ENCODE measurements around the gene MRPS14. TPM values are rescaled to one million over a fixed set of nuclear protein-coding genes. Genes with fewer than 3 reads are reported as not detected.
A peak's percentile ranks its signal among the peaks of the same experiment; 100 is the strongest.

Gene MRPS14
- total and polyA plus RNA-seq, 2 donors (not counting 1 experiment from before 2014, with no cell fraction given): 31.6 to 39.5 TPM

DNA sequence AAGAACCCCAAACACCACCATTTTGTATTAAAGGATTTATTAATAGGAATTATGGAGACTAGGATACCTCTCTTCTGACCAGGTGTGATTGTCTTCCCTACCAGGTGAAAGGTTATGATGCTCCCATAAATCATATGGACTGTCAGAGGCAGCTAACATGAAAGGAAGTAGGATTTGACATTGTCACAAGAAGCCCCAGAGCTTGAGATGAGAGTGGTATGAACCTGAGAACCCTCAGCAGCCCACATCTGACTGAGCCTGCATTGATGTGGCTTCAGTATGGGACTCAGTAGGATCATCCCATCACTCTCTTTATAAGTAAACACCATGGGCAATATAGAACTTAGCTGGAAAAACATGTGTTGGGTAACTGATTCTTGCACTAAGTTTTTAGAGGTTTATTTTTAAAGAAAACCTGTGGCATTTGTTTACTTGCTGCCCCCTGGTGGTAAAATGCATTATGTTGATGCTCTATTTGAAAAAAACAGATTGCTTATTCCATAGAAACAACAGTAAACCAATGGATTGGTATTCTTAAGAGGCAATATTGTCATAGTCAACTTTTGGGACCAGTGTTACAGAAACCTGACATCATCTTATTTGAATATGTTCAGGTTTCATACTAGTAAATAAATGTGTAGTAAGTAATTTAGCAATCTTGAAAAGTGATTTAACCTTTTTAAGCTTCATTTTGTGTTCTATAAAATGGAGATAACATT lies 40.1 kb downstream of the MRPS14 start:
- peak; percentile 22 to 73 for DNase-seq (ENCODE audit: low read depth in 2 of 2)
- no peak overlapping the region for H3K4me3 ChIP-seq (replicated peaks in 1 of 4; ENCODE audit: control extremely low read depth in 1 of 4, insufficient read depth in 1 of 4, low read depth in 3 of 4, low read length in 4 of 4)
- H4K20me1 ChIP-seq (ENCODE audit: control insufficient read depth, extremely low read depth, insufficient read depth, low read length): no peaks in the 10 kb centered on the region
- no peaks in the 10 kb centered on the region for H3K79me2 ChIP-seq (ENCODE audit: control insufficient read depth, insufficient read depth, low read length)
- TF ChIP-seq EZH2 (IDR thresholded peaks at IDR 0.05; ENCODE audit: low read length, missing control alignments): no peak
- TF ChIP-seq, protein P1, sequence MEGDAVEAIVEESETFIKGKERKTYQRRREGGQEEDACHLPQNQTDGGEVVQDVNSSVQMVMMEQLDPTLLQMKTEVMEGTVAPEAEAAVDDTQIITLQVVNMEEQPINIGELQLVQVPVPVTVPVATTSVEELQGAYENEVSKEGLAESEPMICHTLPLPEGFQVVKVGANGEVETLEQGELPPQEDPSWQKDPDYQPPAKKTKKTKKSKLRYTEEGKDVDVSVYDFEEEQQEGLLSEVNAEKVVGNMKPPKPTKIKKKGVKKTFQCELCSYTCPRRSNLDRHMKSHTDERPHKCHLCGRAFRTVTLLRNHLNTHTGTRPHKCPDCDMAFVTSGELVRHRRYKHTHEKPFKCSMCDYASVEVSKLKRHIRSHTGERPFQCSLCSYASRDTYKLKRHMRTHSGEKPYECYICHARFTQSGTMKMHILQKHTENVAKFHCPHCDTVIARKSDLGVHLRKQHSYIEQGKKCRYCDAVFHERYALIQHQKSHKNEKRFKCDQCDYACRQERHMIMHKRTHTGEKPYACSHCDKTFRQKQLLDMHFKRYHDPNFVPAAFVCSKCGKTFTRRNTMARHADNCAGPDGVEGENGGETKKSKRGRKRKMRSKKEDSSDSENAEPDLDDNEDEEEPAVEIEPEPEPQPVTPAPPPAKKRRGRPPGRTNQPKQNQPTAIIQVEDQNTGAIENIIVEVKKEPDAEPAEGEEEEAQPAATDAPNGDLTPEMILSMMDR (conservative IDR thresholded peaks at IDR 0.05 in 1 of 2, IDR thresholded peaks at IDR 0.05 in 1 of 2; ENCODE audit: low read depth in 1 of 2, low read length in 2 of 2): peak; percentile 32 to 60
- H3K9ac ChIP-seq (ENCODE audit: insufficient read depth, low read length): no peak overlapping the region
- H3K27ac ChIP-seq (ENCODE audit: insufficient read depth, low read length): no peak overlapping the region
- H2AFZ ChIP-seq (ENCODE audit: low read length): no peak overlapping the region
- H3K9me3 ChIP-seq (ENCODE audit: control insufficient read depth, insufficient read depth, low read depth, low read length): no peaks in the 10 kb centered on the region
- no peak overlapping the region for H3K4me2 ChIP-seq (ENCODE audit: extremely low read depth, insufficient read depth, low read length)
- H3K36me3 ChIP-seq (ENCODE audit: control insufficient read depth, insufficient read depth, low read length): no peaks in the 10 kb centered on the region
- no peaks in the 10 kb centered on the region for H3K27me3 ChIP-seq (ENCODE audit: control insufficient read depth, insufficient read depth, low read length)
- H3K4me1 ChIP-seq (ENCODE audit: control insufficient read depth, extremely low read depth, insufficient read depth, low read length): no peaks in the 10 kb centered on the region

- H3K4me2 ChIP-seq (ENCODE audit: extremely low read depth, insufficient read depth, low read length): no peak overlapping the region
- peak; percentile 51 to 64 for DNase-seq (ENCODE audit: low read depth in 2 of 2)
- H2AFZ ChIP-seq (ENCODE audit: low read length): no peak overlapping the region
- no peaks in the 10 kb centered on the region for H3K4me1 ChIP-seq (ENCODE audit: control insufficient read depth, extremely low read depth, insufficient read depth, low read length)
- no peak overlapping the region for H3K27ac ChIP-seq (ENCODE audit: insufficient read depth, low read length)
- H3K36me3 ChIP-seq (ENCODE audit: control insufficient read depth, insufficient read depth, low read length): no peaks in the 10 kb centered on the region
- H4K20me1 ChIP-seq (ENCODE audit: control insufficient read depth, extremely low read depth, insufficient read depth, low read length): no peaks in the 10 kb centered on the region
- H3K9me3 ChIP-seq (ENCODE audit: control insufficient read depth, insufficient read depth, low read depth, low read length): no peaks in the 10 kb centered on the region
- H3K27me3 ChIP-seq (ENCODE audit: control insufficient read depth, insufficient read depth, low read length): no peaks in the 10 kb centered on the region
- no peak overlapping the region for H3K4me3 ChIP-seq (replicated peaks in 1 of 4; ENCODE audit: control extremely low read depth in 1 of 4, insufficient read depth in 1 of 4, low read depth in 3 of 4, low read length in 4 of 4)
- no peaks in the 10 kb centered on the region for H3K79me2 ChIP-seq (ENCODE audit: control insufficient read depth, insufficient read depth, low read length)
- H3K9ac ChIP-seq (ENCODE audit: insufficient read depth, low read length): no peak overlapping the region
- TF ChIP-seq, protein P1 (conservative IDR thresholded peaks at IDR 0.05 in 1 of 2, IDR thresholded peaks at IDR 0.05 in 1 of 2; ENCODE audit: low read depth in 1 of 2, low read length in 2 of 2): no peak
- no peak for TF ChIP-seq EZH2 (IDR thresholded peaks at IDR 0.05; ENCODE audit: low read length, missing control alignments)
These were observed 46.7 kb downstream of the MRPS14 start for GRCh38 chr1:174976436-174977108.

- no peak for DNase-seq (ENCODE audit: low read depth in 2 of 2)
- H3K27ac ChIP-seq (ENCODE audit: insufficient read depth, low read length): no peak overlapping the region
- TF ChIP-seq, protein P1 (conservative IDR thresholded peaks at IDR 0.05 in 1 of 2, IDR thresholded peaks at IDR 0.05 in 1 of 2; ENCODE audit: low read depth in 1 of 2, low read length in 2 of 2): no peak
- TF ChIP-seq EZH2 (IDR thresholded peaks at IDR 0.05; ENCODE audit: low read length, missing control alignments): no peak
- H3K4me3 ChIP-seq (replicated peaks in 1 of 4; ENCODE audit: control extremely low read depth in 1 of 4, insufficient read depth in 1 of 4, low read depth in 3 of 4, low read length in 4 of 4): no peak overlapping the region
- no peaks in the 10 kb centered on the region for H3K27me3 ChIP-seq (ENCODE audit: control insufficient read depth, insufficient read depth, low read length)
- no peaks in the 10 kb centered on the region for H3K4me1 ChIP-seq (ENCODE audit: control insufficient read depth, extremely low read depth, insufficient read depth, low read length)
- no peak overlapping the region for H3K9ac ChIP-seq (ENCODE audit: insufficient read depth, low read length)
- H4K20me1 ChIP-seq (ENCODE audit: control insufficient read depth, extremely low read depth, insufficient read depth, low read length): no peaks in the 10 kb centered on the region
- no peaks in the 10 kb centered on the region for H3K9me3 ChIP-seq (ENCODE audit: control insufficient read depth, insufficient read depth, low read depth, low read length)
- H2AFZ ChIP-seq (ENCODE audit: low read length): no peak overlapping the region
- no peak overlapping the region for H3K4me2 ChIP-seq (ENCODE audit: extremely low read depth, insufficient read depth, low read length)
- H3K79me2 ChIP-seq (ENCODE audit: control insufficient read depth, insufficient read depth, low read length): no peaks in the 10 kb centered on the region
- no peaks in the 10 kb centered on the region for H3K36me3 ChIP-seq (ENCODE audit: control insufficient read depth, insufficient read depth, low read length)
These were observed 47.5 kb downstream of the MRPS14 start for GRCh38 chr1:174975764-174976163.
